GM12874 (cell line): ENCODE measurements around the gene C2orf72.

Experiments
- CTCF ChIP-seq: IDR thresholded peaks from 2 replicates; pipeline ENCODE4 v1.5.1; 2011; ENCODE audit warnings: low read depth, mild to moderate bottlenecking, control low read depth, low read length, moderate library complexity; ENCODE audit not compliant: insufficient read depth

C2orf72 gene

GRCh38 chr2:231037731-231038482 lies 584 bp downstream of the C2orf72 start:
- 0 out of 2 replicates have a peak, but pooled peaks have one; percentile 4 for TF ChIP-seq CTCF

GRCh38 chr2:231038483-231039293 lies 1.4 kb downstream of the C2orf72 start:
- no peak for TF ChIP-seq CTCF

GRCh38 chr2:231039294-231039664 lies 2.0 kb downstream of the C2orf72 start:
- no peak for TF ChIP-seq CTCF

GRCh38 chr2:231039821-231040364 lies 2.6 kb downstream of the C2orf72 start:
- no peak for TF ChIP-seq CTCF

GRCh38 chr2:231041061-231041689 lies 3.9 kb downstream of the C2orf72 start:
- no peak for TF ChIP-seq CTCF

- TF ChIP-seq CTCF, result no peak
Observed at GRCh38 chr2:231043796-231044195, 6.5 kb downstream of the C2orf72 start.

- TF ChIP-seq CTCF, result no peak
Observed at GRCh38 chr2:231046916-231047273, 9.6 kb downstream of the C2orf72 start.
